BLaER1 treated with 17β-estradiol and CSF1 and Interleukin-3, amounts not matched to agents 10 nM and 100 nM (cell line): ENCODE results near the gene MEIS2.

ENCODE experiments used
- H3K27ac ChIP-seq, 11 experiments: shearing (Covaris generic); formaldehyde crosslinking; 2 replicates each; pipeline ENCODE4 v1.8.1; 2022
- H3K27me3 ChIP-seq, 11 experiments: shearing (Covaris generic); formaldehyde crosslinking; 2 replicates each; pipeline ENCODE4 v1.8.1; 2022
- H3K36me3 ChIP-seq, 11 experiments: shearing (Covaris generic); formaldehyde crosslinking; 2 replicates each; pipeline ENCODE4 v1.8.1; 2022
- H3K4me1 ChIP-seq, 10 experiments: shearing (Covaris generic); formaldehyde crosslinking; 2 replicates each; pipeline ENCODE4 v1.8.1; 2022
- H3K4me2 ChIP-seq, 11 experiments: shearing (Covaris generic); formaldehyde crosslinking; 2 replicates each; pipeline ENCODE4 v1.8.1; 2022
- H3K4me3 ChIP-seq, 10 experiments: shearing (Covaris generic); formaldehyde crosslinking; 2 replicates each; pipeline ENCODE4 v1.8.1; 2022
- H3K9ac ChIP-seq, 11 experiments: shearing (Covaris generic); formaldehyde crosslinking; 2 replicates each; pipeline ENCODE4 v1.8.1; 2022
- H3K9me3 ChIP-seq, 11 experiments: shearing (Covaris generic); formaldehyde crosslinking; replicated peaks in 1 of 11; 2 replicates each; pipeline ENCODE4 v1.8.1; 2022
- H4K20me1 ChIP-seq, 11 experiments: shearing (Covaris generic); formaldehyde crosslinking; 2 replicates each; pipeline ENCODE4 v1.8.1; 2022
- Cebpa-rat ChIP-seq, 11 experiments: shearing (Covaris generic); IDR thresholded peaks; 2 replicates each; pipeline ENCODE4 v1.8.1; 2022

The MEIS2 gene

GRCh38 chr15:37015035-37015434, 85.3 kb downstream of the MEIS2 start:
- H3K9me3 ChIP-seq, result no peaks in the 10 kb centered on the region
- no peak overlapping the region for H3K27ac ChIP-seq
- no peaks in the 10 kb centered on the region for H3K36me3 ChIP-seq
- no peak overlapping the region for H3K4me2 ChIP-seq
- H3K9ac ChIP-seq, result no peak overlapping the region
- no peak for TF ChIP-seq Cebpa-rat (IDR thresholded peaks at IDR 0.05)
- H3K27me3 ChIP-seq, result no peaks in the 10 kb centered on the region
- H3K4me3 ChIP-seq, result no peak overlapping the region
- H4K20me1 ChIP-seq, result no peaks in the 10 kb centered on the region
- peaks cover 0 to 7% (median 0%) of the 10 kb centered on the region in 10 experiments; a peak in 1 of 20 replicates for H3K4me1 ChIP-seq

GRCh38 chr15:37014566-37014965, 85.8 kb downstream of the MEIS2 start:
- Histone ChIP-seq H3K4me3 (no peak overlapping the region), H3K9me3 (no peaks in the 10 kb centered on the region), H3K4me1 (peaks cover 0 to 7% (median 0%) of the 10 kb centered on the region in 10 experiments; a peak in 1 of 20 replicates), H3K36me3 (no peaks in the 10 kb centered on the region), H3K4me2 (no peak overlapping the region), H3K27ac (no peak overlapping the region), H3K9ac (no peak overlapping the region), H3K27me3 (no peaks in the 10 kb centered on the region), H4K20me1 (no peaks in the 10 kb centered on the region)
- no peak for TF ChIP-seq Cebpa-rat (IDR thresholded peaks at IDR 0.05)

DNA sequence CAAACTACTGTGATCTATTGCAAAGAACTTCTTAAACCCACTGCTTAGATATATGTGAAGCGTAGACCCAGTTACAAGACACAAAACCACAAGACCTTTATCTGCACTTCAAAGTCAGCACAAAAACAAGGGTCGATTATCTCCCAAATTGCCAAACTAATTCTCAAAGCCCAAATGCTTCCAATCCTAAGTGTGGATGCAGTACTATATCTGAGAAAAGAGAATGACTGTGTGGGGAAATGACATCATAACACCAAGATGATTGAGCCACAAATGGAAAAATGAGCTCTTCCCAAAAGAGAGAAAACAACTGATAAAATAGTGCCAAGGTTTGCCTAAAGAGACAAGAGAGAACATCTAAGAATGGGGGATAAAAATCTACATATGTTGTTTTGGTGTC, 86.2 kb downstream of the MEIS2 start:
- H3K4me2 ChIP-seq, result no peak overlapping the region
- H3K27ac ChIP-seq, result no peak overlapping the region
- H3K36me3 ChIP-seq, result no peaks in the 10 kb centered on the region
- no peaks in the 10 kb centered on the region for H3K9me3 ChIP-seq
- H3K4me1 ChIP-seq, result peaks cover 0 to 7% (median 0%) of the 10 kb centered on the region in 10 experiments; a peak in 1 of 20 replicates
- H3K9ac ChIP-seq, result no peak overlapping the region
- TF ChIP-seq Cebpa-rat (IDR thresholded peaks at IDR 0.05), result no peak
- H4K20me1 ChIP-seq, result no peaks in the 10 kb centered on the region
- H3K4me3 ChIP-seq, result no peak overlapping the region
- no peaks in the 10 kb centered on the region for H3K27me3 ChIP-seq

DNA sequence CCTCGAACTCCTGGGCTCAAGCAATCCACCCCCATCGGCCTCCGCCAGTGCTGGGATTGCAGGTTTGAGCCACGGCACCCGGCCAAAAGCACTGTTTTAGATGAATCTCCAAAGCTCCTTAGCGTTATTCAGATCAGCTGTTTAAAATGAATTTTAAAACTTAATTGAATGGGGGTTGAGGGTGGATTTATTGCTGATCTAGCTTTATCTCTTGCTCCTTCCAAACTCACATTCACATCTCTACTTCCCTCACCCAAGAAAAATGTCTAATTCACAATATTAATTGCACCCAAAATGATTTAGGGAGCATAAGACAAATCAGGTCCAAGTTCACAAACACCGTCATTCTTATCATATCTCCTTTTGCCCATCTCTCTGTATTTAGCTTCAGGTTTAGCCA, 89.8 kb downstream of the MEIS2 start:
- Histone ChIP-seq H3K4me2 (no peak overlapping the region), H4K20me1 (no peaks in the 10 kb centered on the region), H3K4me1 (peaks cover 0 to 7% (median 0%) of the 10 kb centered on the region in 10 experiments; a peak in 1 of 20 replicates), H3K9ac (no peak overlapping the region), H3K4me3 (no peak overlapping the region), H3K27me3 (no peaks in the 10 kb centered on the region), H3K9me3 (no peaks in the 10 kb centered on the region), H3K36me3 (no peaks in the 10 kb centered on the region), H3K27ac (no peak overlapping the region)
- TF ChIP-seq Cebpa-rat (IDR thresholded peaks at IDR 0.05), result no peak

DNA sequence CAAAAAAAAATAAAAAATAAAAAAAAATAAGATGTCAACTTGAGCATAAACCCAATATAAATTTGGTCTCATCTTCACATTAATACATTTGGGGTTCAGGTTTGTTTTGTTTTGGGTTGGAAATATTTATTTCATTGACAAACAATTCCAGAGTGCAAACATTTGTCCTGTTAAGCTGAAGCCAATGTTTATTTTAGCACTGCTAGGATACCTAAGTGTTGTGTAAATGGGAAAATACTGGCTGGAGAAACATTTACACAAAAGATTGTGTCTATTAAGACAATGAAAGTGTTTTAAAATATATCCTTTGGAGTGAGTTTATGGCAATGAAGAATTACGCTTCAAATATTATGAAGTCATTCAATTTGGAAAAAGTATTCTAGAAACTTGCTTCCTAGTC, 91.1 kb downstream of the MEIS2 start:
- H3K9ac ChIP-seq, result no peak overlapping the region
- H3K4me3 ChIP-seq, result no peak overlapping the region
- H4K20me1 ChIP-seq, result no peaks in the 10 kb centered on the region
- no peaks in the 10 kb centered on the region for H3K9me3 ChIP-seq
- no peak overlapping the region for H3K4me2 ChIP-seq
- H3K27ac ChIP-seq, result no peak overlapping the region
- no peaks in the 10 kb centered on the region for H3K36me3 ChIP-seq
- H3K27me3 ChIP-seq, result no peaks in the 10 kb centered on the region
- TF ChIP-seq Cebpa-rat (IDR thresholded peaks at IDR 0.05), result no peak
- no peaks in the 10 kb centered on the region for H3K4me1 ChIP-seq

- H3K4me3 ChIP-seq, result no peak overlapping the region
- H3K4me2 ChIP-seq, result no peak overlapping the region
- H3K27ac ChIP-seq, result no peak overlapping the region
- H4K20me1 ChIP-seq, result no peaks in the 10 kb centered on the region
- H3K9ac ChIP-seq, result no peak overlapping the region
- H3K27me3 ChIP-seq, result no peaks in the 10 kb centered on the region
- no peaks in the 10 kb centered on the region for H3K9me3 ChIP-seq
- no peaks in the 10 kb centered on the region for H3K36me3 ChIP-seq
- no peak for TF ChIP-seq Cebpa-rat (IDR thresholded peaks at IDR 0.05)
- H3K4me1 ChIP-seq, result no peaks in the 10 kb centered on the region
Measured at GRCh38 chr15:37008205-37008604, 92.1 kb downstream of the MEIS2 start.

- Histone ChIP-seq H4K20me1 (no peaks in the 10 kb centered on the region), H3K4me3 (no peak overlapping the region), H3K27me3 (no peaks in the 10 kb centered on the region), H3K36me3 (no peaks in the 10 kb centered on the region), H3K9ac (no peak overlapping the region), H3K27ac (no peak overlapping the region), H3K4me2 (no peak overlapping the region), H3K9me3 (no peaks in the 10 kb centered on the region), H3K4me1 (no peaks in the 10 kb centered on the region)
- no peak for TF ChIP-seq Cebpa-rat (IDR thresholded peaks at IDR 0.05)
Measured at GRCh38 chr15:37007301-37007700, 93.0 kb downstream of the MEIS2 start.

GRCh38 chr15:37004981-37005735, 95.2 kb downstream of the MEIS2 start:
- H3K27me3 ChIP-seq, result no peaks in the 10 kb centered on the region
- no peaks in the 10 kb centered on the region for H3K36me3 ChIP-seq
- no peak overlapping the region for H3K9ac ChIP-seq
- no peaks in the 10 kb centered on the region for H4K20me1 ChIP-seq
- no peak overlapping the region for H3K4me2 ChIP-seq
- no peaks in the 10 kb centered on the region for H3K4me1 ChIP-seq
- TF ChIP-seq Cebpa-rat (IDR thresholded peaks at IDR 0.05), result no peak
- no peaks in the 10 kb centered on the region for H3K9me3 ChIP-seq
- no peak overlapping the region for H3K4me3 ChIP-seq
- no peak overlapping the region for H3K27ac ChIP-seq

DNA sequence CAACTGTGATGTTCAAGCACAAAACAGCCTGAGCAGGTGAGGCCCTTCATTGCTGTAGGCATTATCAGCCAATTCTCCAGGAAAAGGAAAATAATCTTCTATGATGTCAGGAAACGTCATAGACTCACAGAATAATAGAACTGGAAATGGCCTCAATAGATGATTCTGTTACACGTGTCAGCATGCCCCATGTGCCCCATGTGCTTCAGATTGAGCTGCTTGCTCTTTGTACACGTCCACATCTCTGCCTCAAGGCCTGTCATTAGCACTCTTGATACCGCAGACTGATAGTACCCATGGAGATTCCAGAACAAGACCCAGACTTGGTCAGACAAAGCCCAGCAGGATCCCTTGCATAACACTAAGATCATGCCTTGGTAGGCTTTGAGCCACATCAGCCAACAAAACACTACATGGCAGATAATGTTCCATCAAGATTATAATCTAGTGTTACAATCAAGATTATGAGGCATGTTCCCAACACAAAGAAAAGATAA, 95.9 kb downstream of the MEIS2 start:
- no peaks in the 10 kb centered on the region for H3K4me1 ChIP-seq
- no peak for TF ChIP-seq Cebpa-rat (IDR thresholded peaks at IDR 0.05)
- H4K20me1 ChIP-seq, result no peaks in the 10 kb centered on the region
- H3K27me3 ChIP-seq, result no peaks in the 10 kb centered on the region
- no peak overlapping the region for H3K4me2 ChIP-seq
- H3K27ac ChIP-seq, result no peak overlapping the region
- no peak overlapping the region for H3K9ac ChIP-seq
- no peaks in the 10 kb centered on the region for H3K36me3 ChIP-seq
- H3K9me3 ChIP-seq, result no peaks in the 10 kb centered on the region
- H3K4me3 ChIP-seq, result no peak overlapping the region

DNA sequence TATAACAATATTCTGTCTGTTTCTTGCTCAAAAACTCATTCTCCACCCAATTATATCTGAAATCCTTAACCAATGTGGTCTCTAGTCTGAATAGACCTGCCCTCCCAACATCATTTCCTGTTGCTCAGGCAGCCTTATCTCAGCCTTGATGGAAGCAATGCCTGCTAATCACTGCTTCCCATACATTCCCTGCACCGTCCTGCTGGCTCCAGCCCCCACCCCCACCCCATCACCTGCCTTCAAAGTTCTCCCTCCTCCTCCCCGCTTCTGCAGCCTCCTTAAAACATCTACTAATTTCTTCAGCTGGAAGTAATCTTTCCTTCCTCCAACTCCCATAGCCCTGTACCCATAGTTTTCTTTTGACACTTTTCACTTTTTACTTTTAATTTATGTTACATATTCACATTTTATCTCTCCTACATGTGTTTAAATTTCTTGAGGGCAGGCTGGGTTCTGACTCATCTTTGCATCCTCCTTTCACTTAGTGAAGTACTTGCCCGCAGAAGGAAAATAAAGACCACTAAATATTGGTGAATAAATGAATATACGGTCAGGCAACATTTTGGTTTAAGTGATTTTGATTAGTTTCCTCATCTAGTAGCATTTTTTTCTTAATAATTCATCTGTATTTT, 98.2 kb downstream of the MEIS2 start:
- Histone ChIP-seq H3K36me3 (no peaks in the 10 kb centered on the region), H4K20me1 (no peaks in the 10 kb centered on the region), H3K4me2 (no peak overlapping the region), H3K9me3 (no peaks in the 10 kb centered on the region), H3K4me1 (no peaks in the 10 kb centered on the region), H3K27ac (no peak overlapping the region), H3K27me3 (no peaks in the 10 kb centered on the region), H3K9ac (no peak overlapping the region), H3K4me3 (no peak overlapping the region)
- no peak for TF ChIP-seq Cebpa-rat (IDR thresholded peaks at IDR 0.05)
